ENCODE data around the gene PLCG2. TPM values are rescaled to one million over a fixed set of nuclear protein-coding genes. Genes with fewer than 3 reads are reported as not detected.
"Not testable (repeated sequence)": the region's sequence is repeated elsewhere in the genome, so short reads cannot be mapped to it uniquely, and the experiment has no call there.

Gene PLCG2
- total RNA-seq, 1 donor from 2014 or later: 33.0 TPM

DNA sequence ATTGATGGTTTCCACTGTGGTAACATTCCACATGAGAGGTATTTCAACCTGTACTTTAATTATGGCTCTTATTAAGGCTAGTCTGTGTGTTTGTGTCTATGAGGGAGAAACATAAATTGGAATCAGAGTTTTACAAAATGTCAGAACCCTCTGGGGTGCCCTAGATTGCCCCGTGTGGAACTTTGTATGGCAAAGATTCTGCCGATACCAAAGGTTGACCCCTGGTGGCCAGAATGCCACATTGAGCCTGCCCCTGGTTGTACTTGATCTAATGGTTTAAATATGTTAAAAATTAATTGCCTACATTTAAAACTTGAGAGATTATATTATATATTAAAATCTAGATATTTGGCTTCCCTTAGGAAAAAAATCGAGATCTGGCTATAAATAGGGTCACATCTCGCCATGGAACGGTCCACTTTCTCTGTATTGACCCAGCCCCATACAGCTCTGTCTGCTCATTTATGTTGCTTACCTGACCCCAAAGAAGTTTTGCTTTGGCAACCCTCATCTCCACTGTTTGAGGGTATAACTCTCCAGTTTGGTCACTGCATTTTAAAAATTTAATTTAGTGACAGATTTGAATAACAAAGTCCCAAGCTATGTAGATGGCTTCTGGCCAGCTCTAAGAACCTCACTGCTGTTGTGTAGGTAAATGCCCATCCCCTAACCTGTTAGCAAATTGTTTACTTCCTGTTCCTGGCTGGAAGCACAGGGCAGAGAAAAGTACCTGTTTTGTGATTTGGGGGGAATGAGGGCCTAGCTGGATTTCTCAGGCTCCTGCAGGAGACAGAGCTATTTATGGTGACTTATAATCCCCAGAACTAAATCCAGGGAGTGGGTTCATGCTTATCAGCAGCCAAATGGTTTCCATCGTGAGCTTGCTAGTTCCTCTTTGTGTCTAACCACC is 95.0 kb downstream of the PLCG2 start:
- DNase-seq (ENCODE audit: low spot score): no peak

DNA sequence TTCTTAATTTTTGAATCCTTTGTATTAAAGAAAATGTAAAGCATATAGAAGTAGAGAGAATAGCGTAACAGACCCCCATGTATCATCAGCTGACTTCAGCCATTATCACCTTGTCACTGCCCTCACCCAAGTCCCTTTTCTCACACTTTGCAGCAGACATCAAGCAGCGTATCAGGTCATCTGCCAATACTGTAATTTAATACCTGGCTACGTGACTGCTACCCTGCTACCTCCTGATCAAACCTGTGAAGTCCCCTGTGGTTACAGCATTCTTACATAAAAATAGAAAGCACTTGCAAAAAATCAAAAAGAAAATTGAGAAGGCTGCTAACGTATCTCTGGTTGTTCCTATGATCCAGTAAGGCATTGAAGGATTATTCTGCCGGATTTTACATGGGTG is 96.4 kb downstream of the PLCG2 start:
- DNase-seq (ENCODE audit: low spot score): no peak

DNA sequence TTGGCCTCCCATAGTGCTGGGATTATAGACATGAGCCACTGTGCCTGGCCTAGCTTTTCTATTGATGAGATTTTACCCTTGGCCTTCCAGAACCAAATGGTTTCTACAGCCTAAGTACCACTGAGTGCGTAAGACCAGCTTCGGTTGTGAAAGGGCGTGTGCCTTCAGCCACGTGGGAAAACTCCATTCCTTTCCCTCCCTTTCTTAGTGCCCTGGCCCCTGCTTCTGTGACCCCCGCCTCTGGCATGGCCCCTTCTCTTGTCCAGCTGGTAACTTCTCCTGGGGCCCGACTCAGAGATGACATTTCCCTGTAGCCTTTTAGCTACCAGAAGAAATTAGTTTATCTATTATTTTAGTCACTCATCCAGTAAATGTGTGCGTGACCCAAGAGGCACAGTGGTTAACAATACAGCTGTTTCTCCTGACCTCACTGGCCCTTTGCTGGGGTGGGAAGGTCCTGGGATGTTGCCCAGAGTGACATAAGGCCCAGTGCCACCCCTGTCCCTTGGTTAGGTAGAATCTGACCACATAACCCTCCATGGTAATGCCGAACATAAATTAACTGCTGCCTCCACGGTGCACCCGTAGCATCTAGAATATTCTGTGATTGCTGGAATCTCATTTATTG is 97.3 kb downstream of the PLCG2 start:
- no peak for DNase-seq (ENCODE audit: low spot score)

DNA sequence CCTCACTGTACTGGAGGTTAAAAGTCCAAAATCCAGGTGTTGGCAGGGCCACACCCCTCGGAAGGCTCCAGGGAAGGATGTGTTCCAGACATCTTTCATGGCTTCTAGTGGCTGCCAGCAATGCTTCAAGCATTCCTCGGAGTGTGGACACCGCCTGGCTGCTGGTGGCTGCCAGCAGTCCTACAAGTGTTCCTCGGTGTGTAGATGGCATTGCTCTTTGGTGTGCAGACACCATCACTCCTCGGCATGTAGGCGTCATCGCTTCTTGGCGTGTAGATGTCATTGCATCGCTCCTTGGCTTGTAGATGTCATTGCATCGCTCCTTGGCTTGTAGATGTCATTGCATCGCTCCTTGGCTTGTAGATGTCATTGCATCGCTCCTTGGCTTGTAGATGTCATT is 98.4 kb downstream of the PLCG2 start:
- not testable (repeated sequence) for DNase-seq (ENCODE audit: low spot score)

DNA sequence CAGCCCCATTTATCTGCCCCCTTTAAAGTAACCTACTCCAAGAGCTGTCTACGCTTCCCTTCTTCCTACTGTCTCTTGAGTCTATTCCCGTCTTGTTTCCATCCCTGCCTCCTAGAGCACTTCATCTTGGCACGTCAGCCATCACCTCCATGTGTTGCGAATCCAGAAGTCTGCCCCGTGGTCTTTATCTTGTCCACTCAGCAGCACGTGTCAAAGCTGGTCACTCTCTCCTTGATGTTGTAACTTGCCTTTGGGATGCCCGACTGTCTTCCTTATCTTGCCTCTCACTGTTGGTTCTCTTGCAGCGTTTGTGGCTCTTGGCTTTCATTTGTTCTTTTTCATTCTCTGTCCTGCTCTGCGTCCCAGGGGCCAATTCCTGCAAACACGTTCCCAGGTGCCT is 99.4 kb downstream of the PLCG2 start:
- DNase-seq (ENCODE audit: low spot score): no peak

DNA sequence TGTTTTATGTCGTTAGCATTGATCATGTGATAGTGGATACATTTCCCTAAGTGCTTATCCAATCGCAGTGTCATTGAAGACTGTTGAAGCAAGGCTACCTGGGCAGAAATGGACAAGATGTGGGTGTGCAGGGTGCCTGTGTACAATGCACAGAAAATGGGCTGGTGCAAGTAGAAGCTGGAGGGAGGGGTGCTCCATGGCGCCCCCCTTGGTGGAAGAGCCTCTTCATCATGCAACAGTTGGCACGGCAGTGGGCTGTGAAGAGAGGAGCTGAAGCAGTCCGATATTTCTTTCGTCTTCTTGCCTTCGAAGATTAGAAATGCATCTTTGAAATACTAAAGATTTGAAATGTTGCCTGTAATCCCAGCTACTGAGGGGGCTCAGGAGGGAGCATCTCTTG is 100.5 kb downstream of the PLCG2 start:
- no peak for DNase-seq (ENCODE audit: low spot score)

DNA sequence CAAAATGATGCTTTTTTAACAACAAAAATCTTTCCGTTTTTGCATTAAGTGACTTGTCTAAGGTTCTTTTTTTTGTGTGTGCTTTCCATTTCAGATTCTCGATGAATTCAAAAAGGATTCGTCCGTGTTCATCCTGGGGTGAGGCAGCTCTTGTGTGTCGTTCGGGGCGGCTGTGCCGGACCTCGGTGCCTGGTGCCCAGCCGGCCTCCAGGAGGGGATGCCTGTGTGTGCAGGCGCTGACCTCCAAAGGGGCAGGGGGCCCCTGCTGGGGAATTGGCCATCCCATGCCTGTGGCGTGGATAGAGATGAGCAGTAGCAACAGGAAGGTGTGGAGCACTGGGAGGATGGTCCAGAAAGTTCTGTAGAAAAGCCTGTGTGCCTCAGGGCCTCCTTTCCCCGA is 101.7 kb downstream of the PLCG2 start:
- DNase-seq (ENCODE audit: low spot score): no peak

DNA sequence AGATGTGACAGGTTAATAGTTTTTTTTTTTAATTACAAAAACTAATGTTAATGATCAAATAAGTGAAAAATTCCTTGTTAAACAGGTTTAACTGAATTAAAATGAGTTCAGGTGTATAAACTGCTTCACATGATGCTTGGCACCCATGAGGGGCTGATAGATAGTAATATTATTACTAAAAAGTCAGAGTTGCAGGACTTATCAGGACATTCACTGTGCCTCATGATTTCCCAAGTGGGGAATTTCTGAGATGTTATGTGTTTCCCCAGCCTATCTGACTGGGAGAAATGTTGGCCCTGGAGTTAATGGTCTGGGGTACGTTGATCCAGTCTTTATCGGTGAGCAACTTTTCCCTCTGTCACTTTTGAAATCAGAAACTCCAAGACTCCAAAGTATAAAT is 102.1 kb downstream of the PLCG2 start:
- no peak for DNase-seq (ENCODE audit: low spot score)

DNA sequence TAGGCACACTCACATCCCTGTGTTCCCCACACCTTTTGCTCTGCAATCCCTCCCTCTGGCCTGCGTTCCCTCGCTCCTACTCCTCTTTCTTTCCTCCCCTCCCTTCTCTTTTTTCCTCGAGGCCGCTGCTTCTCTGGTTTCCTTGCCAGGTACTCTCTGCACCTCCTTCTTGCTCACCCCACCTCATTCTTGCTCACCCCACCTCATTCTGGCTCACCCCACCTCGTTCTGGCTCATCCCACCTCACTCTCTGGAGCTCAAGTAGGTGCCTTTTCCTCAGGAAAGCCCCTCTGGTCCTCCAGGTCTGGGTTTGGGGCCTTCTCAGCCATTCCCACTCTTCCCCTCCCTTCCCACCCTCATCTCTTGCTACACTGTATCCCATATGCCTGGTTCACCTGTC is 103.5 kb downstream of the PLCG2 start:
- DNase-seq (ENCODE audit: low spot score): no peak

DNA sequence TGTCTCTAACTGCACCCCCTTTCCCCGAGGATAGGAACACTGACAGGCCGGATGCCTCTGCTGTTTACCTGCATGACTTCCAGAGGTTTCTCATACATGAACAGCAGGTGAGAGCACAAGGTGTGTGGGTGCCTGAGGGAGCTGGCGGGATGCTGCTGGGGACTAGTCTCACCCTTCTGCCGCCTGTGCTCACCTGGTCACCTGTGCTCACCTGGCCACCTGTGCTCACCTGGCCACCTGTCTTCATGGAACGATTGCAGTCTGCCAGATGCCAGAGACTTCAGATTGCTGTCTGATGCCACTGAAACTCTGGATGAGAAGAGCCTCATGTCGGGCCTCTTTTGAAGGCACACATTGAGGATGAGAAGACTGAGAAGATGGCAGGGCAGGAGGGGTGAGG is 104.1 kb downstream of the PLCG2 start:
- DNase-seq (ENCODE audit: low spot score): no peak

DNA sequence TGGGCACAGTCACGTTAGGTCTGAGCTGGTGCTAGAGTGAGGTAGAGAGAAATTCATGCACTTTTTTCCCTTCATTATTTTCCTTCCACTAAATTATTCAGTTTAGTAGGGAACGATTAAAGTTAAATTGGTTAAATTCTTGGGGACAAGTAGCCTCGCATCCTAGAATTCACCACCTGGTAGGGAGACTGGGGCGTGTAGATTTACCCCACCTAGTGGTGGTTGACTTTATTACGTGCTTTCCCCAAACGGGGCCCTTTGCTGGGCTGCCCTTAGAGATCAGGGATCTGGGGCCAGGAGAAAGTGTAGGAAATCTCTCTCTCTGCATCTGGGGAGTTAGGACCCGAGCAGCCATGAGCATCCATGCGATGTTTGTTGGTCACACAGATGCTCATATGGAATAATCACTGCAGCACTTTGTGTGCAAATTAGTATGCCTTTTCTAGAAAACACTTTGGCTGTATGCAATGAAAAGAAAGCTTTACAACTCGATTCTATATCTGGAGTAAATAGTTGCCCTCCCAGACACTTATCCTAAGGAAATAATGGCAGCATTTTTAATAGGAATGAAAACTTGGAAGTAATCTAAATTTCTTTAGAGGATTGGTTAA is 107.0 kb downstream of the PLCG2 start:
- DNase-seq (ENCODE audit: low spot score): no peak

DNA sequence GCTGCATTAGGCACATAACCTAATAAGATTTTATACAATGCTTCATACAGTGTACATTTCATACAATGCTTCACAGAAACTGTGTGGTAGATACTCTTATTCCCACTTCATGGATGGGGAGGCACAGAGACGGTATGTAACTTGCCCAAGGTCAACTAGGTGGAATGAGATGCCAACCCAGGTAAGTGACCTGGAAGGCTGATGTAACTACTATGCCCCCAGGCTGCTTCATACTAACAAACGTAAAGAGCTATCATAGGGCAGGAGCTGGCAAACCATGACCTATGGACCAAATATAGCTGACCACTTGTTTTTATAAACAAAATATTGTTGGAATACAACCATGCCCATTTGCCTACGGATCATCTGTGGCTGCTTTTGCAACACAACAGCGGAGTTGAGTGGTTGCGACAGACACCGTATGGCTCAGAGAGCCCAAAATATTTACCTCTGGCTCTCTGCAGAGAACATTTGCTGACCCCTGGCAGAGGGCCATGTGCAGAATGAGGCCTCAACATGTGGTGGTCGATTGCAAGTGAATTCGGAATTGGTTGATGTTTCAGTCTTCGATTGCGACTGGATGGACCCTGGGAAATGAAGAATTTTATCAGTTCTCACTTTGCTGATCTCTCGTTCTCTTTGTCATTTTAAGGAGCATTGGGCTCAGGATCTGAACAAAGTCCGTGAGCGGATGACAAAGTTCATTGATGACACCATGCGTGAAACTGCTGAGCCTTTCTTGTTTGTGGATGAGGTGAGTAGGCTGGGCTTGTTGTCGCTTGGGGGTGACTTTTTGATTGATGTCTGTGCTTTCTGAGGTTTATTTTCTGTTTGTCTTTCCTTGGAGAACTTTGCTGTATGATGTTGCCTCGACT is 109.7 kb downstream of the PLCG2 start:
- DNase-seq (ENCODE audit: low spot score): no peak

DNA sequence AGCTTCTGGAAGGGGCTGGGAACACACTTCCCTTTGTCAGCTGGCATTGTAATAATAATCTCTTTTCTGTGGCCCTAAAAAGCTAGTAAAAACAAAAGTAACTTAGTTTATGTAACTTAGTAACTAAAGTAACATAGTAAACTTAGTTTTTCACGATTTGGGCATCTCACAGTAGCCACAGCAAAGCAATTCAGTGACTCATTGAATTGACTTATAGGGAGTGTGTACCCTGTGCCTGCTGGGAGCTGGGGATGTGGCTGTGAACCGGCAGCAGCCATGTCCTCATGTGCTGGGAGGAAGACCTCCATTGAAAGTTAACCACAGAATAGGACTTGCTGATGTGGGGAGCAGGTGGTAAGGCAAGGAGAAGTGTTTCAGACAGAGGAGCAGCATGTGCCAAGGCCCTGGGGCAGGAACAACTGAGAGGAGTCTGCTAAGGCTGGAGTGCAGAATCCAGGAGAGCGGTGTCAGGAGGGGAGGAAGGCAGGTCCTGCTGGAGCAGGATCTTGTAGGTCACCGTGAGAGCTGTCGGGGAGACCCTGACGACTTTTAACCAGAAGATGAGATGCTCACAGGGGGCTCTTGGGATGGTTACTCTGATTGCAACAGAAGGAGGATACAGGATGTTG is 112.8 kb downstream of the PLCG2 start:
- no peak for DNase-seq (ENCODE audit: low spot score)

DNA sequence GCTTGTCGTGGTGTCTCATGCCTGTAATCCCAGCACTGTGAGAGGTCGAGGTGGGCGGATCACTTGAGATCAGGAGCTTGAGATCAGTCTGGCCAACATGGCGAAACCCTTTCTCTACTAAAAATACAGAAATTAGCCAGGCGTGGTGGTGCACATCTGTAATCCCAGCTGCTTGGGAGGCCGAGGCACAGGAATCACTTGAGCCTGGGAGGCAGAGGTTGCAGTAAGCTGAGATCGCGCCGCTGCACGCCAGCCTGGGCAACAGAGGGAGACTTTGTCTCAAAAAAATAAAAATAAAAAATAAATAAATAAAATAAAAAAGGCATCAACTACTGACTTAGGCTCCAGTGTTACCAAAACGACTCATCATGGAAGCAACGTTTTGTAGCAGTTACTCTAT is 115.5 kb downstream of the PLCG2 start:
- DNase-seq (ENCODE audit: low spot score): no peak

DNA sequence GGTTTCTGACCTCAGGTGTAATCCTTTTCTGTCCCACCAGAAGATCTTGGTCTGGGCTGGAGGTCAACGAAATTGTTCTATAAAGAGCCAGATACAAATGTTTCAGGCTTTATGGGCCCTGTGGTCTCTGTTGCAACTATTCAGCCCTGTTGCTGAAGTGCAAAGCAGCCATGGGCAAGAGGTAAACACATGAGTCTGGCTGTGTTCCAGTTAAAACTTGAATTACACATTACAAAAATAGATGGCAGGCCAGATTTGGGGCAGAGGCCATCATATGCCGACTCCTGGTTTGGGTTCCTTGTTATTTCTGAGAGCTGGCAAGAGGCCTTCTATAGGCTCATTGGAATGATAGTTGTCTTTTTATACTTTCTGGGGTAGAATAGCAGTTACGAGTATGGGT is 117.8 kb downstream of the PLCG2 start:
- no peak for DNase-seq (ENCODE audit: low spot score)

DNA sequence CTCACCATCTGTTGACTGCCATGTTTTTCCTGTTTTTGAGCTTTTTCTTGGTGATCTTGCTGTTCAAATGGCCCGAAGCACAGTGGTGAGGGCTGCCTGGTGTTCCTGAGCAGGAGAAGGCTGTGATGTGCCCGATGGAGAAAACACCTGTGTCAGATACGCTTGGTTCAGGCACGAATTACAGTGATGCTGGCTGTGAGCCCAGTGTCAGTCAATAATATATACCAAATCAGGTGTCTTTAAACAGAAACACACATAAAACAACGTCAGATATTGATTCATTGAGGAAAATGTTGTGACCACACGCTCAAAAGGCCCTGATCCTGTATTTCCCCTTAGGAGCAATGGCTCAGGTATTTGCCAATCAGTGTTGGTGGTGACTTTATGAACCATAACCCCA is 120.5 kb downstream of the PLCG2 start:
- no peak for DNase-seq (ENCODE audit: low spot score)

DNA sequence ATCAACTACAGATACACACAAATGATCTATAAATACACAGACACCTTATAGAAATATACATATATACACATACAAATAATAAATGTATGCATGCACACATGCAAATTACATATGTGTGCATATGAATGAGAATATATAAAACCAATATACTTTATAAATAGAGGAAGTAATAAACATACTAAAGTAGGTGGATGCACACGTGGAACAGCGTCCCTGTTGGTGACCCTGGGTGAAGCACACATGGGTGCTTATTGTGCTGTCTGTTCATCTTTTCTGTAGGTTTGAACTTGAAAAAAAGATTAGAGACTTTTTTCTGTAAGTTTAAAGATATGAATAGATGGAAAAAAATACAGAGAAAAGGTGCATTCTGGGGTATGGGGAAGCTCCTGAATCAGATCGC is 120.9 kb downstream of the PLCG2 start:
- DNase-seq (ENCODE audit: low spot score): no peak

DNA sequence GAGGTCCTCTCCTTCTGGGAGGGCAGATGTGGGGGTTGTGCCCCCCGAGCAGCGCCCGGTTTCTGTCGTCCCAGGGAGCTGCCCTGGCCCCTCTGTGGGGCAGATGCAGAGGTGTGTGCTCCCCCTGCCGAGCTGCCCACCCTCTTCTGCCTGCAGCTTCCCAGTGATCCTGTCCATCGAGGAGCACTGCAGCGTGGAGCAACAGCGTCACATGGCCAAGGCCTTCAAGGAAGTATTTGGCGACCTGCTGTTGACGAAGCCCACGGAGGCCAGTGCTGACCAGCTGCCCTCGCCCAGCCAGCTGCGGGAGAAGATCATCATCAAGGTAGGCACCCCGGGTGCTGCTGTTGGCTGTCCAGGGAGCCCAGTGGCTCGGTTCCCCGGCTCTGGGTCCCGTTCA is 121.4 kb downstream of the PLCG2 start:
- DNase-seq (ENCODE audit: low spot score): no peak

DNA sequence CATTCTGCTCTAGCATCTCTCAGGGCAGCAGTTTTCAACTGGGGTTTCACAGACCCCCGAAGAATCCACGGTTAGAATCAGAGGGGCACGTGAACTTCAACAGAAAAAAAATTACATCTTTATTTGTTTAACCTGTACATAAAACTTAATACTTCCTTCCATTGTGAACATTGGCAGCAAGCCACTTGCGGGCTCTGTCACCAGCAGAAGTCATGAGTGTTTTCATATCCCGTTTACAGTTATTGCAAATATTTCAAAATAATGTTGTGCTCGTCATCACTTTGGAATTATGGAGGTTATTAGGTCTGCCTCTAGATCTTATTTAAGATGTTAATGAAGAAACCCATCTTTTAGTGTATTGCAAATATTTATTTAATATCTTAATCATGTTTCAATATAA is 122.4 kb downstream of the PLCG2 start:
- no peak for DNase-seq (ENCODE audit: low spot score)

DNA sequence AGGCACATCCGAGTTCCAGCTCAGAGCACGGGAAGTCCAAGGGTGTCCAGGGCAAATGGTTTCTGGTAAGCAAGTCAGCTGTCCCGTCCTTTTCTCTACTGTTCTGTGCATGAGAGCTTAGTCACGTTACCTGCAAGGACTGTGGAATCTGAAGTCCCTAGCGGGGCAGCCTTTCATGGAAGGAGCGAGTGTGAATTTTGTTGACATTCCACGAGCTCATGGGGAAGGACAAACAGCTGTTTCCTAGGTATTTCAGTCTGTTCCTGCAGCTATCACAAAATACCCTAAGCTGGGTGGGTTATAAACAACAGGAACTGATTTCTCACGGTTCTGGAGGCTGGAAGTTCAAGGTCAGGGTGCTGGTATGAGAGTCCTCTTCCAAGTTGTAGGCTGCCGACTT is 122.9 kb downstream of the PLCG2 start:
- no peak for DNase-seq (ENCODE audit: low spot score)

DNA sequence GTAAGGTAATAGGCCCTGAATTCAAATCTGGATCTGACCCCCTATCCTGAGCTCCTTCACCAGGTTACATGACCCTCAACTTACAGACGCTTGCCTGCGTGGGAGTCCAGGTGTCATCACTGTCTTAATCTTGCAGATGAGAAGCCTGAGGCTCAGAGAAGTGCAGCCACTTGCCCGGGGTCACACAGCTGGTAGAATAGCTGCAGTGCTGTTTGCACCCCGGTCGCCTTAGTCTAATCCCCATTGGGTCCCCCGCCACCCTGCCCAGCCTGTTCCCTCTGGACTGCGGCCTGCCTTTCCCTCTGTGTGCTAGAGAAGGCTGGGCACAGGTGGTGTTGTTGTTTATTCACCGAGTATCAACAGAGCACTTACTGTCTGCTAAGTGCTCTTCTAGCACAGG is 125.2 kb downstream of the PLCG2 start:
- no peak for DNase-seq (ENCODE audit: low spot score)
